HepG2 (cell line): ENCODE data around the gene CAD. TPM values are rescaled to one million over a fixed set of nuclear protein-coding genes. Genes with fewer than 3 reads are reported as not detected.

Experiments
- ATAC-seq: fragments of 200-7000 bp; cut with Tn5 transposase; 3 replicates; pipeline ENCODE4 v1.9.1; 2020; ENCODE audit warnings: mild to moderate bottlenecking, moderate library complexity
- BruUV-seq: library from RNA; stranded (reverse); fragments of 400-500 nt; replicated peaks from 2 replicates; lab custom pipeline; 2021; lab: Mats Ljungman, UMichigan
- CTCF ChIA-PET: fragments of 300-600 bp; formaldehyde crosslinking; extraction: SDS; loops from one replicate; lab custom pipeline; 2021; ENCODE audit warnings: low total read pairs, inconsistent platforms, low intra/inter-chr PET ratio; lab: Yijun Ruan, JAX
- POLR2A ChIA-PET: fragments of 350-600 bp; sonication (Branson Sonifier 250); formaldehyde crosslinking; loops from one replicate; lab custom pipeline; 2020; ENCODE audit warnings: antibody characterized with exemption, inconsistent platforms; lab: Yijun Ruan, JAX
- DNase-seq: peaks from one replicate; pipeline ENCODE4 v3.0.0-alpha.2; 2015; ENCODE audit warnings: low spot score
- FAIRE-seq: peaks from 3 replicates; lab custom pipeline; 2011; peaks lifted over from hg19 to GRCh38; lab: Jason Lieb, UNC
- H2AFZ ChIP-seq: one replicate; pipeline ENCODE4 v1.6.1; 2011; ENCODE audit warnings: low read length, inconsistent platforms
- H3K27ac ChIP-seq: fragments of 300-600 bp; 3 replicates; pipeline ENCODE4 v1.8.0; 2011; ENCODE audit warnings: mixed run types, mild to moderate bottlenecking, mixed read lengths, low read length, inconsistent platforms; ENCODE audit not compliant: insufficient read depth; ENCODE audit errors: extremely low read length
- H3K27me3 ChIP-seq, 2 experiments: fragments of 200-600 bp in 1 of 2; 2 replicates in 1 of 2; 3 replicates in 1 of 2; pipeline versions ENCODE4 v1.6.0 to v1.8.0; 2011; ENCODE audit warnings: low read length in 2 of 2, mild to moderate bottlenecking in 2 of 2, moderate library complexity in 2 of 2, inconsistent platforms in 1 of 2; ENCODE audit not compliant: insufficient read depth in 2 of 2, control insufficient read depth in 1 of 2
- H3K36me3 ChIP-seq, 2 experiments: fragments of 200-600 bp in 1 of 2; replicated peaks in 1 of 2; 2 replicates in 1 of 2; 3 replicates in 1 of 2; pipeline versions ENCODE4 v1.5.1 to v1.8.0; 2011; ENCODE audit warnings: low read length in 2 of 2, inconsistent platforms in 1 of 2; ENCODE audit not compliant: insufficient read depth in 2 of 2, control insufficient read depth in 1 of 2
- H3K4me1 ChIP-seq: 2 replicates; pipeline ENCODE4 v1.5.1; 2012; ENCODE audit warnings: low read length, inconsistent platforms; ENCODE audit not compliant: insufficient read depth
- H3K4me2 ChIP-seq: 2 replicates; pipeline ENCODE4 v1.6.0; 2011; ENCODE audit warnings: low read depth, low read length, inconsistent platforms
- H3K4me3 ChIP-seq, 3 experiments: fragments of 200-600 bp in 1 of 3; sonication (generic), shearing (Covaris generic) in 1 of 3; replicated peaks in 1 of 3; 2 replicates each; pipeline ENCODE4 v1.5.1; 2011 to 2016; ENCODE audit warnings: low read length in 3 of 3, inconsistent platforms in 2 of 3, low read depth in 2 of 3, mild to moderate bottlenecking in 2 of 3, control low read depth in 1 of 3, mixed read lengths in 1 of 3; ENCODE audit not compliant: insufficient read depth in 1 of 3
- H3K79me2 ChIP-seq: one replicate; pipeline ENCODE4 v1.6.1; 2011; ENCODE audit warnings: low read length, inconsistent platforms; ENCODE audit not compliant: insufficient read depth
- H3K9ac ChIP-seq: 2 replicates; pipeline ENCODE4 v1.6.0; 2011; ENCODE audit warnings: mild to moderate bottlenecking, low read depth, low read length, inconsistent platforms; ENCODE audit not compliant: insufficient read depth
- H3K9me3 ChIP-seq: 2 replicates; pipeline ENCODE4 v1.5.1; 2012; ENCODE audit warnings: mild to moderate bottlenecking, low read length
- H4K20me1 ChIP-seq: 2 replicates; pipeline ENCODE4 v1.6.0; 2011; ENCODE audit warnings: inconsistent platforms, mild to moderate bottlenecking, low read length, moderate library complexity; ENCODE audit not compliant: insufficient read depth
- CCDC6 ChIP-seq: sonication (generic); formaldehyde crosslinking; IDR thresholded peaks from 2 replicates; pipeline ENCODE4 v1.8.1; 2022; ENCODE audit warnings: mild to moderate bottlenecking, missing genetic modification reagents, moderate library complexity
- KLF11 ChIP-seq: IDR thresholded peaks from 2 replicates; pipeline ENCODE4 v1.6.1; 2016; ENCODE audit warnings: missing compliant biosample characterization
- MXI1 ChIP-seq: IDR thresholded peaks from 3 replicates; pipeline ENCODE4 v1.6.1; 2012; ENCODE audit warnings: low read depth, low read length, inconsistent platforms, borderline replicate concordance
- PHF8 ChIP-seq: sonication (generic); formaldehyde crosslinking; IDR thresholded peaks from 2 replicates; pipeline ENCODE4 v1.5.0; 2020; ENCODE audit warnings: missing genetic modification reagents
- REPIN1 ChIP-seq: sonication (generic); formaldehyde crosslinking; IDR thresholded peaks from 2 replicates; pipeline ENCODE4 v1.8.0; 2022; ENCODE audit warnings: missing genetic modification reagents, low read depth, mild to moderate bottlenecking, borderline replicate concordance
- SOX13 ChIP-seq, 3 experiments: fragments of 450-650 bp in 1 of 3; sonication (generic) in 1 of 3; formaldehyde crosslinking in 1 of 3; IDR thresholded peaks in 2 of 3; conservative IDR thresholded peaks in 1 of 3; 2 replicates each; pipeline versions ENCODE4 v1.5.0 to v1.6.1; 2016 to 2020; ENCODE audit warnings: antibody characterized with exemption in 1 of 3, mild to moderate bottlenecking in 1 of 3, missing compliant biosample characterization in 1 of 3, missing genetic modification reagents in 1 of 3, moderate library complexity in 1 of 3
- TEAD3 ChIP-seq: optimal IDR thresholded peaks from 2 replicates; pipeline ENCODE3; 2016; ENCODE audit warnings: borderline replicate concordance
- ZBTB38 ChIP-seq: sonication (generic); formaldehyde crosslinking; IDR thresholded peaks from 2 replicates; pipeline ENCODE4 v1.5.1; 2020; ENCODE audit warnings: mild to moderate bottlenecking, missing genetic modification reagents
- ZFP36L1 ChIP-seq: sonication (generic); formaldehyde crosslinking; IDR thresholded peaks from 2 replicates; pipeline ENCODE4 v1.8.0; 2022; ENCODE audit warnings: mild to moderate bottlenecking, missing genetic modification reagents, moderate library complexity
- ZNF343 ChIP-seq: sonication (generic); formaldehyde crosslinking; IDR thresholded peaks from 2 replicates; pipeline ENCODE4 v1.4.0; 2020; ENCODE audit warnings: mild to moderate bottlenecking, missing genetic modification reagents
- ZNF564 ChIP-seq: sonication (generic); formaldehyde crosslinking; IDR thresholded peaks from 2 replicates; pipeline ENCODE4 v1.8.1; 2023; ENCODE audit warnings: mild to moderate bottlenecking, missing genetic modification reagents
- ZNF841 ChIP-seq: sonication (generic); formaldehyde crosslinking; IDR thresholded peaks from 2 replicates; pipeline ENCODE4 v1.8.1; 2023; ENCODE audit warnings: missing genetic modification reagents, borderline replicate concordance
- WGBS: methylation state at CpG from one replicate; pipeline ENCODE4 v1.1.6; 2017; ENCODE audit warnings: low lambda C conversion rate; 5-methylcytosine and 5-hydroxymethylcytosine counted together
- in situ Hi-C: cut with HindIII; loops from 2 replicates; pipeline ENCODE4 v1.10.0; 2017; ENCODE audit warnings: low pct_unique_long_range_greater_than_20kb; ENCODE audit not compliant: extremely low pct_ligation_motif_present
- intact Hi-C: fragments of 100-400 bp; cut with micrococcal nuclease; formaldehyde crosslinking; loops from one replicate; pipeline ENCODE4 v1.10.0; 2022; ENCODE audit not compliant: unreplicated experiment
- polyA plus RNA-seq, 8 experiments: library from polyadenylated mRNA; depleted of rRNA in 3 of 8; stranded (reverse) in 7 of 8; unstranded in 1 of 8; fragments of >200 nt; fragmentation: Illumina TruSeq in 4 of 8; extraction: Trizol in 4 of 8; gene quantifications; 2 replicates each; pipeline versions ENCODE4 v1.2.1 to v1.2.3, GENCODE V29; 2011 to 2016; ENCODE audit warnings: low read depth in 4 of 8, missing spikeins in 1 of 8, mixed read lengths in 1 of 8; ENCODE audit not compliant: insufficient read depth in 1 of 8
- total RNA-seq, 5 experiments: library from RNA; depleted of rRNA; stranded (reverse); fragments of >200 nt; fragmentation: Illumina TruSeq; extraction: Trizol; gene quantifications; 2 replicates each; pipeline ENCODE4 v1.2.3, GENCODE V29; 2016; ENCODE audit warnings: low read depth in 1 of 5
- TF ChIP-seq, protein P1 (sequence below): IDR thresholded peaks from 2 replicates; pipeline ENCODE4 v1.6.1; 2018; ENCODE audit warnings: missing genetic modification reagents
- TF ChIP-seq, protein P2 (sequence below): sonication (generic); formaldehyde crosslinking; IDR thresholded peaks from 2 replicates; pipeline ENCODE4 v1.5.1; 2020; ENCODE audit warnings: mild to moderate bottlenecking, moderate library complexity, missing genetic modification reagents
- TF ChIP-seq, protein P3 (sequence below), 2 experiments: sonication (generic) in 1 of 2; formaldehyde crosslinking in 1 of 2; IDR thresholded peaks; 2 replicates each; pipeline versions ENCODE4 v1.4.0 to v1.6.1; 2018 to 2020; ENCODE audit warnings: missing genetic modification reagents in 2 of 2, borderline replicate concordance in 1 of 2, low read depth in 1 of 2, mild to moderate bottlenecking in 1 of 2, missing biosample characterization in 1 of 2
- TF ChIP-seq, protein P4 (sequence below): IDR thresholded peaks from 2 replicates; pipeline ENCODE4 v1.6.1; 2016; ENCODE audit warnings: low read depth

CAD gene
- total and polyA plus RNA-seq, 2 of the 13 experiments (the other 11 are each of a cell fraction or from before 2014, with no cell fraction given): 21.7 to 37.0 TPM

DNA sequence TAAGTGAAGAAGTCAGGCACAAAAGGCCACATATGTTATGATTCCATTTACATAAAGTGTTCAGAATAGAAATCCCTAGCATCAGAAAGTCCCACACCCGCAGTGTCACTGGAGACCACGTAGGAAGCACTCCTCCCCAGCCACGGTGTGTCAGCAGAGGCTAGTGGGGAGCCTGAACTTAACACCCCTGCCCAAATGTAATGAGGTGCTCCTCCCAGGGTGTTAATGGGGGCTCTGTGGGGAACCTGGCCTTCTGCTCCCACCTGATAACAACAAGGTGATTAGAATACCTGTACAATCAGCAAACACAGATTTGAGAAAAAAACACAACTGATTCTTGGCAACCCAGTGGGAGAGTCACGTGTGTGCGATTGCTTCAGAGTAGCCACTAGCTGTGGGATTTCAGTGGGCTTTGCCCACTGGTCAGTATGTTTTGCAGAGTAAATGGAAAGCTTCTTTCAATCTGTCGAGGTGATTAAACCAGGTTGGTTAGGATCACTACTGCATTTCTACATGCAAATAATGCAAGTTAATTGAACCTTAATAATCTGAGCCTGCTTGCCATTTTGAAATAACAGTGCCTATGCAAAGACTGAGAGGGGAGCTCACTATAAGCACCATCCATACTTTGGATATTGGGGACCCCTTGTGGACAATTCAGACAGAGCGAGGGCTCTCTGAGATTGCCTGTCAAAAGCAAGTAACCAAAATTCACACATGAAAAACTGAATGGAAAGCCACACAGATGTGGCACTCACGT, 25.9 kb upstream of the CAD start:
- H3K4me1 ChIP-seq: peaks cover 43% of the 10 kb centered on the region
- CTCF ChIA-PET: interaction anchor here (0.9 to 2.4 kb wide), 9 partner anchors 11 to 105 kb away, joined by 4 to 43 read pairs (median 5); partner anchors contain the start of genes KHK and PREB
- H3K79me2 ChIP-seq: no peaks in the 10 kb centered on the region
- no peaks in the 10 kb centered on the region for H3K9me3 ChIP-seq
- in situ Hi-C loops (no loop called here), intact Hi-C loops (loop anchor here (1.0 to 5.0 kb wide), 5 partner anchors 21 to 93 kb away; partner anchors contain the start of genes CGREF1 and PREB)
- DNase-seq: peak; percentile 87
- BruUV-seq: no TSS peak
- H3K27me3 ChIP-seq: no peaks in the 10 kb centered on the region
- peak; percentile 87 for FAIRE-seq
- ATAC-seq: peak; percentile 93
- WGBS: 56% methylated on average over 8 of the region's 8 CpGs
- peak overlapping the region; percentile 7 for H3K27ac ChIP-seq
- H3K36me3 ChIP-seq: no peaks in the 10 kb centered on the region
- POLR2A ChIA-PET: interaction anchor here (0.7 to 1.9 kb wide), 21 partner anchors 14 to 141 kb away, joined by 3 to 12 read pairs (median 4); partner anchors contain the start of genes ABHD1, ATRAID, KHK and PREB
- no peak overlapping the region for H3K4me2 ChIP-seq
- H4K20me1 ChIP-seq: no peaks in the 10 kb centered on the region
- H3K9ac ChIP-seq: no peak overlapping the region
- no peak overlapping the region for H2AFZ ChIP-seq
- no peak overlapping the region for H3K4me3 ChIP-seq
- TF ChIP-seq PHF8: 0 out of 2 replicates have a peak, but pooled peaks have one; percentile 20
- TF ChIP-seq, protein P1, sequence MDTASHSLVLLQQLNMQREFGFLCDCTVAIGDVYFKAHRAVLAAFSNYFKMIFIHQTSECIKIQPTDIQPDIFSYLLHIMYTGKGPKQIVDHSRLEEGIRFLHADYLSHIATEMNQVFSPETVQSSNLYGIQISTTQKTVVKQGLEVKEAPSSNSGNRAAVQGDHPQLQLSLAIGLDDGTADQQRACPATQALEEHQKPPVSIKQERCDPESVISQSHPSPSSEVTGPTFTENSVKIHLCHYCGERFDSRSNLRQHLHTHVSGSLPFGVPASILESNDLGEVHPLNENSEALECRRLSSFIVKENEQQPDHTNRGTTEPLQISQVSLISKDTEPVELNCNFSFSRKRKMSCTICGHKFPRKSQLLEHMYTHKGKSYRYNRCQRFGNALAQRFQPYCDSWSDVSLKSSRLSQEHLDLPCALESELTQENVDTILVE (CRISPR knock-in tag): peak; percentile 76; the same call in 1 of the 2 replicates
- TF ChIP-seq, protein P2, sequence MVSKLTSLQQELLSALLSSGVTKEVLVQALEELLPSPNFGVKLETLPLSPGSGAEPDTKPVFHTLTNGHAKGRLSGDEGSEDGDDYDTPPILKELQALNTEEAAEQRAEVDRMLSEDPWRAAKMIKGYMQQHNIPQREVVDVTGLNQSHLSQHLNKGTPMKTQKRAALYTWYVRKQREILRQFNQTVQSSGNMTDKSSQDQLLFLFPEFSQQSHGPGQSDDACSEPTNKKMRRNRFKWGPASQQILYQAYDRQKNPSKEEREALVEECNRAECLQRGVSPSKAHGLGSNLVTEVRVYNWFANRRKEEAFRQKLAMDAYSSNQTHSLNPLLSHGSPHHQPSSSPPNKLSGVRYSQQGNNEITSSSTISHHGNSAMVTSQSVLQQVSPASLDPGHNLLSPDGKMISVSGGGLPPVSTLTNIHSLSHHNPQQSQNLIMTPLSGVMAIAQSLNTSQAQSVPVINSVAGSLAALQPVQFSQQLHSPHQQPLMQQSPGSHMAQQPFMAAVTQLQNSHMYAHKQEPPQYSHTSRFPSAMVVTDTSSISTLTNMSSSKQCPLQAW (CRISPR knock-in tag): peak; percentile 55; the same call in 1 of the 2 replicates
- 0 out of 2 replicates have a peak, but pooled peaks have one; percentile 44 for TF ChIP-seq CCDC6 (CRISPR knock-in tag)
- TF ChIP-seq ZFP36L1 (CRISPR knock-in tag): no peak
- TF ChIP-seq MXI1: 0 out of 3 replicates have a peak, but pooled peaks have one; percentile 49
- TF ChIP-seq ZBTB38: peak; percentile 78
- no peak for TF ChIP-seq ZNF343
- TF ChIP-seq REPIN1 (CRISPR knock-in tag): peak; percentile 65; the same call in 1 of the 2 replicates
- TF ChIP-seq KLF11 (CRISPR knock-in tag): peak; percentile 54; the same call in 1 of the 2 replicates
- TF ChIP-seq, protein P3, sequence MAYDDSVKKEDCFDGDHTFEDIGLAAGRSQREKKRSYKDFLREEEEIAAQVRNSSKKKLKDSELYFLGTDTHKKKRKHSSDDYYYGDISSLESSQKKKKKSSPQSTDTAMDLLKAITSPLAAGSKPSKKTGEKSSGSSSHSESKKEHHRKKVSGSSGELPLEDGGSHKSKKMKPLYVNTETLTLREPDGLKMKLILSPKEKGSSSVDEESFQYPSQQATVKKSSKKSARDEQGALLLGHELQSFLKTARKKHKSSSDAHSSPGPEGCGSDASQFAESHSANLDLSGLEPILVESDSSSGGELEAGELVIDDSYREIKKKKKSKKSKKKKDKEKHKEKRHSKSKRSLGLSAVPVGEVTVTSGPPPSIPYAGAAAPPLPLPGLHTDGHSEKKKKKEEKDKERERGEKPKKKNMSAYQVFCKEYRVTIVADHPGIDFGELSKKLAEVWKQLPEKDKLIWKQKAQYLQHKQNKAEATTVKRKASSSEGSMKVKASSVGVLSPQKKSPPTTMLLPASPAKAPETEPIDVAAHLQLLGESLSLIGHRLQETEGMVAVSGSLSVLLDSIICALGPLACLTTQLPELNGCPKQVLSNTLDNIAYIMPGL (CRISPR knock-in tag; IDR thresholded peaks at IDR 0.05; ENCODE audit: borderline replicate concordance in 1 of 2, low read depth in 1 of 2): peak; percentile 58 to 80; a peak in 3 of 4 replicates
- TF ChIP-seq, protein P4, sequence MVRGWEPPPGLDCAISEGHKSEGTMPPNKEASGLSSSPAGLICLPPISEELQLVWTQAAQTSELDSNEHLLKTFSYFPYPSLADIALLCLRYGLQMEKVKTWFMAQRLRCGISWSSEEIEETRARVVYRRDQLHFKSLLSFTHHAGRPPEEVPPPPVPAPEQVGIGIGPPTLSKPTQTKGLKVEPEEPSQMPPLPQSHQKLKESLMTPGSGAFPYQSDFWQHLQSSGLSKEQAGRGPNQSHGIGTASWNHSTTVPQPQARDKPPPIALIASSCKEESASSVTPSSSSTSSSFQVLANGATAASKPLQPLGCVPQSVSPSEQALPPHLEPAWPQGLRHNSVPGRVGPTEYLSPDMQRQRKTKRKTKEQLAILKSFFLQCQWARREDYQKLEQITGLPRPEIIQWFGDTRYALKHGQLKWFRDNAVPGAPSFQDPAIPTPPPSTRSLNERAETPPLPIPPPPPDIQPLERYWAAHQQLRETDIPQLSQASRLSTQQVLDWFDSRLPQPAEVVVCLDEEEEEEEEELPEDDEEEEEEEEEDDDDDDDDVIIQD: peak; percentile 76
- TF ChIP-seq TEAD3 (CRISPR knock-in tag): peak; percentile 59
- TF ChIP-seq ZNF841 (CRISPR knock-in tag): no peak
- no peak for TF ChIP-seq SOX13 (IDR thresholded peaks at IDR 0.05)
- peak in 1 of 2 experiments; percentile 35; a peak in 1 of 4 replicates for TF ChIP-seq SOX13 (CRISPR knock-in tag; conservative IDR thresholded peaks at IDR 0.05 in 1 of 2, IDR thresholded peaks at IDR 0.05 in 1 of 2)
- no peak for TF ChIP-seq ZNF564 (CRISPR knock-in tag)
